Panc1 (cell line): Measurements from ENCODE around the gene HEATR3. TPM values are rescaled to one million over a fixed set of nuclear protein-coding genes. Genes with fewer than 3 reads are reported as not detected.
"Not testable (repeated sequence)": the region's sequence is repeated elsewhere in the genome, so short reads cannot be mapped to it uniquely, and the experiment has no call there.

Experiments
- ATAC-seq: fragments of 200-7000 bp; cut with Tn5 transposase; 2 replicates; pipeline ENCODE4 v1.9.1; 2020; ENCODE audit warnings: mild to moderate bottlenecking, moderate library complexity
- BruUV-seq: library from RNA; stranded (reverse); fragments of 400-500 nt; replicated peaks from 2 replicates; lab custom pipeline; 2021; lab: Mats Ljungman, UMichigan
- CTCF ChIA-PET: fragments of 300-600 bp; sonication (Branson Sonifier 250); formaldehyde crosslinking; loops from one replicate; lab custom pipeline; 2022; ENCODE audit warnings: antibody characterized with exemption; lab: Charles Lee
- POLR2A ChIA-PET: fragments of 300-600 bp; sonication (Branson Sonifier 250); formaldehyde crosslinking; loops from one replicate; lab custom pipeline; 2022; ENCODE audit warnings: antibody characterized with exemption; lab: Charles Lee
- DNase-seq: peaks from one replicate; pipeline ENCODE4 v3.0.0-alpha.2; 2010; ENCODE audit warnings: low read depth, low spot score
- H3K27ac ChIP-seq: 2 replicates; pipeline ENCODE4 v1.5.1; 2011; ENCODE audit warnings: mild to moderate bottlenecking, low read length, inconsistent platforms
- H3K27me3 ChIP-seq: fragments of 200-500 bp; sonication (Bioruptor generic); 2 replicates; pipeline ENCODE4 v1.6.0; 2014; ENCODE audit warnings: low read length, inconsistent platforms; ENCODE audit not compliant: control insufficient read depth, insufficient read depth
- H3K36me3 ChIP-seq: fragments of 200-500 bp; sonication (Bioruptor generic); 2 replicates; pipeline ENCODE4 v1.5.1; 2014; ENCODE audit warnings: inconsistent platforms, mild to moderate bottlenecking, low read length, moderate library complexity; ENCODE audit not compliant: control insufficient read depth, insufficient read depth
- H3K4me1 ChIP-seq: 2 replicates; pipeline ENCODE4 v1.5.1; 2011; ENCODE audit warnings: inconsistent platforms, mild to moderate bottlenecking, low read length, moderate library complexity; ENCODE audit not compliant: control insufficient read depth, insufficient read depth
- H3K4me3 ChIP-seq, 2 experiments: 2 replicates each; pipeline ENCODE4 v1.5.1; 2011 to 2012; ENCODE audit warnings: low read depth in 2 of 2, low read length in 2 of 2, mild to moderate bottlenecking in 2 of 2, inconsistent platforms in 1 of 2, moderate library complexity in 1 of 2
- H3K9me3 ChIP-seq: fragments of 200-500 bp; sonication (Bioruptor generic); 2 replicates; pipeline ENCODE4 v1.5.1; 2014; ENCODE audit warnings: low read depth, mild to moderate bottlenecking, inconsistent platforms, low read length, moderate library complexity; ENCODE audit not compliant: control insufficient read depth, insufficient read depth
- CTCF ChIP-seq: fragments of 450-650 bp; IDR thresholded peaks from 2 replicates; pipeline ENCODE4 v1.5.1; 2017; ENCODE audit warnings: mild to moderate bottlenecking
- POLR2AphosphoS5 ChIP-seq: IDR thresholded peaks from 2 replicates; pipeline ENCODE4 v1.6.1; 2012; ENCODE audit warnings: mild to moderate bottlenecking, low read depth, low read length, moderate library complexity
- REST ChIP-seq, 2 experiments: IDR thresholded peaks; 2 replicates each; pipeline ENCODE4 v1.6.1; 2011 to 2012; ENCODE audit warnings: low read depth in 2 of 2, control low read depth in 1 of 2, low read length in 1 of 2, mild to moderate bottlenecking in 1 of 2, moderate library complexity in 1 of 2; ENCODE audit not compliant: insufficient read depth in 1 of 2
- SIN3A ChIP-seq: IDR thresholded peaks from 2 replicates; pipeline ENCODE4 v1.6.1; 2012; ENCODE audit warnings: low read depth, mild to moderate bottlenecking, low read length, moderate library complexity, borderline replicate concordance; ENCODE audit not compliant: insufficient read depth
- TCF7L2 ChIP-seq: IDR thresholded peaks from 2 replicates; pipeline ENCODE4 v1.6.1; 2011; ENCODE audit warnings: mild to moderate bottlenecking, low read depth, low read length, inconsistent platforms
- in situ Hi-C: cut with HindIII; loops from 2 replicates; pipeline ENCODE4 v1.10.0; 2016; ENCODE audit warnings: low sequenced_read_pairs, low pct_unique_long_range_greater_than_20kb
- intact Hi-C: fragments of 100-400 bp; cut with micrococcal nuclease; formaldehyde crosslinking; loops from one replicate; pipeline ENCODE4 v1.10.0; 2022; ENCODE audit not compliant: unreplicated experiment
- total RNA-seq: library from RNA; stranded (reverse); gene quantifications from one replicate; pipeline ENCODE4 v1.2.1, GENCODE V29; 2021; ENCODE audit not compliant: unreplicated experiment

Gene HEATR3
- total RNA-seq, 1 experiment from 2014 or later = 18.6 TPM

- intact Hi-C loops (no loop called here), in situ Hi-C loops (no loop called here)
- no peak overlapping the region for H3K4me3 ChIP-seq
- CTCF ChIA-PET = no interaction called here
- no peaks in the 10 kb centered on the region for H3K4me1 ChIP-seq
- POLR2A ChIA-PET = no interaction called here
- no TSS peak for BruUV-seq
- H3K9me3 ChIP-seq = no peaks in the 10 kb centered on the region
- H3K27me3 ChIP-seq = no peaks in the 10 kb centered on the region
- DNase-seq (no peak), ATAC-seq (no peak)
- no peak for TF ChIP-seq REST (IDR thresholded peaks at IDR 0.05; ENCODE audit: insufficient read depth in 1 of 2, low read depth in 2 of 2, low read length in 1 of 2)
- no peak for TF ChIP-seq POLR2AphosphoS5
- no peak for TF ChIP-seq SIN3A
- no peak for TF ChIP-seq TCF7L2
- TF ChIP-seq CTCF = no peak
- H3K27ac ChIP-seq = no peak overlapping the region
- H3K36me3 ChIP-seq = no peaks in the 10 kb centered on the region
These were observed 59.0 kb downstream of the HEATR3 start for GRCh38 chr16:50124769-50125168.

GRCh38 chr16:50126183-50126582, 60.4 kb downstream of the HEATR3 start:
- ATAC-seq (no peak), DNase-seq (no peak)
- intact Hi-C loops (no loop called here), in situ Hi-C loops (no loop called here)
- CTCF ChIA-PET = no interaction called here
- POLR2A ChIA-PET = no interaction called here
- no peaks in the 10 kb centered on the region for H3K4me1 ChIP-seq
- no peaks in the 10 kb centered on the region for H3K36me3 ChIP-seq
- no peak overlapping the region for H3K4me3 ChIP-seq
- H3K27ac ChIP-seq = no peak overlapping the region
- BruUV-seq = no TSS peak
- no peaks in the 10 kb centered on the region for H3K27me3 ChIP-seq
- no peaks in the 10 kb centered on the region for H3K9me3 ChIP-seq
- no peak for TF ChIP-seq REST (IDR thresholded peaks at IDR 0.05; ENCODE audit: insufficient read depth in 1 of 2, low read depth in 2 of 2, low read length in 1 of 2)
- TF ChIP-seq TCF7L2 = no peak
- TF ChIP-seq CTCF = no peak
- TF ChIP-seq POLR2AphosphoS5 = no peak
- no peak for TF ChIP-seq SIN3A

- H3K27ac ChIP-seq, H3K27me3 ChIP-seq, intact Hi-C loops, H3K36me3 ChIP-seq, H3K4me1 ChIP-seq, DNase-seq, in situ Hi-C loops, CTCF ChIA-PET, H3K9me3 ChIP-seq, H3K4me3 ChIP-seq, ATAC-seq, POLR2A ChIA-PET, BruUV-seq: not testable (repeated sequence)
These were observed 66.8 kb downstream of the HEATR3 start for GRCh38 chr16:50132571-50132970.
